ENCODE data around the gene COL4A2.

- TF ChIP-seq EP300 (IDR thresholded peaks at IDR 0.05; ENCODE audit: low read depth) (no peak), POLR2AphosphoS5 (IDR thresholded peaks at IDR 0.05) (no peak), POLR2A (IDR thresholded peaks at IDR 0.05) (no peak)
Measured at GRCh38 chr13:110485604-110486003, 178.5 kb downstream of the COL4A2 start.

All from transverse colon (tissue), 3 donors.